B cell (primary cell): ENCODE measurements around the gene RIN2.

Experiments used
- EZH2 ChIP-seq: IDR thresholded peaks from 2 replicates; pipeline ENCODE4 v1.6.1; 2012; ENCODE audit warnings: borderline replicate concordance, low read depth, mild to moderate bottlenecking, moderate library complexity, low read length; ENCODE audit not compliant: insufficient read depth, poor library complexity, severe bottlenecking
- TF ChIP-seq, protein P1 (sequence below): fragments of 200-600 bp; IDR thresholded peaks from one replicate; pipeline ENCODE4 v1.8.0; 2022; ENCODE audit warnings: antibody characterized with exemption, mild to moderate bottlenecking

- TF ChIP-seq, protein P1, sequence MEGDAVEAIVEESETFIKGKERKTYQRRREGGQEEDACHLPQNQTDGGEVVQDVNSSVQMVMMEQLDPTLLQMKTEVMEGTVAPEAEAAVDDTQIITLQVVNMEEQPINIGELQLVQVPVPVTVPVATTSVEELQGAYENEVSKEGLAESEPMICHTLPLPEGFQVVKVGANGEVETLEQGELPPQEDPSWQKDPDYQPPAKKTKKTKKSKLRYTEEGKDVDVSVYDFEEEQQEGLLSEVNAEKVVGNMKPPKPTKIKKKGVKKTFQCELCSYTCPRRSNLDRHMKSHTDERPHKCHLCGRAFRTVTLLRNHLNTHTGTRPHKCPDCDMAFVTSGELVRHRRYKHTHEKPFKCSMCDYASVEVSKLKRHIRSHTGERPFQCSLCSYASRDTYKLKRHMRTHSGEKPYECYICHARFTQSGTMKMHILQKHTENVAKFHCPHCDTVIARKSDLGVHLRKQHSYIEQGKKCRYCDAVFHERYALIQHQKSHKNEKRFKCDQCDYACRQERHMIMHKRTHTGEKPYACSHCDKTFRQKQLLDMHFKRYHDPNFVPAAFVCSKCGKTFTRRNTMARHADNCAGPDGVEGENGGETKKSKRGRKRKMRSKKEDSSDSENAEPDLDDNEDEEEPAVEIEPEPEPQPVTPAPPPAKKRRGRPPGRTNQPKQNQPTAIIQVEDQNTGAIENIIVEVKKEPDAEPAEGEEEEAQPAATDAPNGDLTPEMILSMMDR = no peak
- TF ChIP-seq EZH2 = no peak
Observed at GRCh38 chr20:19765913-19766312, 7.9 kb downstream of the RIN2 start.
